Activated T-cell treated with anti-CD3 and anti-CD28 coated beads for 48 hours (primary cell): ENCODE measurements around the gene VIL1.

ENCODE experiments used
- DNase-seq: peaks from one replicate; pipeline ENCODE4 v3.0.0-alpha.2; 2020; ENCODE audit warnings: low read depth

Gene VIL1

DNA sequence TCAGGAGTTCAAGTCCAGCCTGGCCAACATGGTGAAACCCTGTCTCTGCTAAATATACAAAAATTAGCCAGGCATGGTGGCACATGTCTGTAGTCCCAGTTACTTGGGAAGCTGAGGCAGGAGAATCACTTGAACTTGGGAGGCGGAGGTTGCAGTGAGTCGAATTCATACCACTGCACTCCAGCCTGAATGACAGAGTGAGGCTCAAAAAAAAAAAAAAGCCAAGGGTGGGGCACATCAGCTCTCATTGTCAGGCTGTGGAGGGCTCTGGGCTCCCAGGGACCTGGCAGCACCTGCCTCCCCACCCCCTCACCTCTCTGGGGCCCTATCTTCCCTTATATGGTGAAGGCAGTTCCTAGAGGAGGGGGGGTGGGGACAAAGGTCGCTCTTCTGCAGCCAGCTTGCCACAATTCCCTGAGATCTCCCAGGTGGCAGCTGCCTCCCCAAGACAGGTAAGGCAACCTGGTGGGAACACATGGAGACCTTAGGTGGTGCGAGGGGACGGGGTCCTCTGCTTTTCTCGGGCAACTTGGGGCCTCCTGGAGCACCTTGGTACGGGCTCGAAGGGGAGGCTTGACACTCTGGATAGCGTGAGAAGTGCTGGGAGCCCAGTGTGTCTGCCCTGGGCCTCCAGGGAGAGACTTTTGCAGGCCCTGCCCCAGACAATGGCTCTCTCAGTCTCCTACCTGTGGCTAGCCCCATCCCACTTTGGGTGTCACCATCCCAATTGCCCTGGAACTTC is at the start of gene VIL1:
TSS of gene VIL1 (plus strand) at position 407 of the 742 bp plus-strand sequence. CDS start 4,656 bp downstream, outside the sequence.
- DNase-seq = no peak

GRCh38 chr2:218369330-218369729 is 49.6 kb upstream of the VIL1 start:
- DNase-seq = no peak

DNA sequence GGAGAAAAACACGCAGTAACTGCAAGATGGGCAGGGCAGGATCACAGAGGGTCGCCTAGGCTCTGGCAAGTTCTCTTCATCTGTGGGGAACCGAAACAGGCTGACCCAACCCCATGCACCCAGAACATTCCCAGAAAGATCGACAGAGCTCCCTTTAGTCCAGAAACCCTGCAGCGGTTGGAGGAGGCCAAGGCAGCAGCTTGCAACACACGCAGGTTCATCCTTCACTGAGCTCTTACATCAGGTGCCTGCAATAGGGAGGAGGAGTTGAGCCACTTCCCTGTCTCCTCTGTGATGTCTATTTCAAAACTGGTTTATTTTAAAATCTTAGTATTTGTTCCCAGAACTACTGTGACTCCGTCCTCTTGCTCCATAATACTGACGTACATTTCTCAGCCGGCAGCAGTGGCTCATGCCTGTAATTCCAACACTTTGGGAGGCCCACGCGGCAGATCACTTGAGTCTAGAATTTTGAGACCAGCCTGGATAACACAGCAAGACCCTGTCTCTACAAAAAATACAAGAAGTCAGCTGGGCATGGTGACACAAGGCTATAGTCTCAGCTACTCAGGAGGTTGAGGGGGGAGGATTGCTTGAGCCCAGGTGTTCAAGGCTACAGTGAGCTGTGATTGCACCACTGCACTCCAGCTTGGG is 48.4 kb upstream of the VIL1 start:
- no peak for DNase-seq

DNA sequence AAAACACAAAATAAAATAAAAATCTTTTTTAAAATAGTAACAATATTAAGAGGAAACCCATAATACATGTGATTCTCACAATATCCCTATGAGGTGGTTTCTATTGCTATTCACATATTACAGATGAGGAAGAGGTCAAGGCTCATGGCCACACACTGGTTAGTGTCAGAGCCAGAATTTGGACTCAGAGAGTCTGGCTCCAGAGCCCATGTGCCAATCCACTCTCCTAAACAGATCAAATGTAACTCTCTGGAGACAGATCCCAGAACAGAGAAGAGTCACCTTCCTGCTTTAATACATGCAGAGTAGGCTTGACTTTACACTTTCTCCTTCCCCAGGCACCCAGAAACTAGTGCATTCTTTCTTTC is 47.0 kb upstream of the VIL1 start:
- no peak for DNase-seq

GRCh38 chr2:218374795-218375194 is 44.1 kb upstream of the VIL1 start:
- no peak for DNase-seq

- no peak for DNase-seq
Observed at GRCh38 chr2:218375212-218375611, 43.7 kb upstream of the VIL1 start.

DNA sequence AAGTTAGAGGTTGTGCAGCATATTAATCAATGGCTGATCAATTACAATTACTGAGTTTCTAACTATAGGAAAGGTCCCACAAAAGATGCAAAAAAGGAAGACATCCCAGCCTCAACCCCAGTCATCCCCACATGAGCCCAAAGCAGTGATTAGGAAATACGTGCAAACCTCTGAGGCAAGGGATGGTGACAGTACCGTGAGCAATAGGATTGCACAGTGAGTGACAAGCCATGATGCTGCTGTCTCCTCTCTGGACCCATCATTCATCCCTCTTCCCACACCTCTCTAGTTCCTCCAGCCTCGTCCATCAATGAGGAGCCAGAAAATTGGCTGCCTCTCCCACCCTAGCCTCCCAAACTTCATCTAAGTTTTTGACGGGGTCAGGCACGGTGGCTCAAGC is 40.9 kb upstream of the VIL1 start:
- no peak for DNase-seq

GRCh38 chr2:218381916-218382366 is 37.0 kb upstream of the VIL1 start, which contains the start of gene SLC11A1:
TSS of gene SLC11A1 (plus strand) at chr2:218382273. CDS start at chr2:218382369, 96 bp downstream.
- DNase-seq = no peak

GRCh38 chr2:218382785-218383184 is 36.1 kb upstream of the VIL1 start:
- DNase-seq = no peak

DNA sequence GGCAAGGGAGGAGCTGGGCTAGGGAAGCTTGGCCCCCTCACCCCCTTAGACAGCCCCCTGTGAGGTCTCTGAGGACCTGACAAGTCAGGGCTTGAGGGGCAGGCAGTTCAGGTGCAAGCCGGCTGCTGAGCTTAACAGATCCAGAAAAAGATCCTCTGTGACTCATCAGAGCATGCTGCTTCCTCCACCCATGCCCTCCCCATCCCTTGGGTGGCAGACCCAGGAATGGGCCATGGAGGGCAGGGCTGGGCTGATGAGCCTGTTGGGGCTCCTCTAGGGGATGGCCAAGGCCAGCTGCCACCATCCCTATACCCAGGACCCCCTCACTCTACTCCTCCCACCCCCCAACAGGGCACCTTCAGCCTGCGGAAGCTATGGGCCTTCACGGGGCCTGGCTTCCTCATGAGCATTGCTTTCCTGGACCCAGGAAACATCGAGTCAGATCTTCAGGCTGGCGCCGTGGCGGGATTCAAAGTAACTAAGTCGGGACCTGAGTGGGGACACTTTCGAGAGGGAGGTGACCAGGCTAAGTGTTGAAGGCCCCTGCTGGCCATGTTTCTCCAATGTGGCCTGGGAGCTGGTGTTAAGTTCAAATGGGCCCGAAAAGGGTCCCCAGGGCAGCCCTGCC is 34.9 kb upstream of the VIL1 start:
- no peak for DNase-seq

- no peak for DNase-seq
Observed at GRCh38 chr2:218384975-218385374, 33.9 kb upstream of the VIL1 start.

DNA sequence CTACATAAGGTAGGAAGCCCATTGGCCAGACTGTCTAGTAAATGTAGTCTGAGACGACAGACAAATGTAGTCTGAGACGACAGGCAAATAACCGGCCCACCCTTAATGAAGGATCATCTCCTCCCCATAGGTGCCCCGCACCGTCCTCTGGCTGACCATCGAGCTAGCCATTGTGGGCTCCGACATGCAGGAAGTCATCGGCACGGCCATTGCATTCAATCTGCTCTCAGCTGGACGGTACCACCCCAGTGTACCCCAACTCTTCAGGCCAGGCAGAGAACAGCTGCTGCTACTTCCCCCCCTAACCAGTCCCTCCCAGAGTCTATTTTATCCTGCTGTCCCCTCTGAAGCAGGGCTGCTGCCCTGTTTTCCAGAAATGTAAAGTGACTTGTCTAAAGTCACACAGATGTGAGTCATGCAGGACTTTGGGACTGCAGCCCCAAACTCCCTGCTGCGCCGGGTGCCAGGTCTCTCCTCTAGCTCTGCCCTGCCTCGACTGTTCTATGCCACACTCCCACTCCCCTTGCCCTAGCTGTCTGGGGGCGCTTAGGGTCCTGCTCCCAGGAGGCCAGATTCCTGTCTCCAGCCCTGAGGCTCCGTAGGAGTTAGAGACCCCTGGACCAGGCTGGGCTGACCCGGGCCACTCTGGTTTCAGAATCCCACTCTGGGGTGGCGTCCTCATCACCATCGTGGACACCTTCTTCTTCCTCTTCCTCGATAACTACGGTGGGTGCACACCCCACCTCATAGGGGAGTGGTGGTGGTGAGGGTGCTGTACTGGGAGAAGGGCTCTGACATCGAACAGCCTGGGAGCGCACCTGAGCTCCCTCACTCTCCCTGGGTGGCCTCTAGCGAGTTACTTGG is 32.2 kb upstream of the VIL1 start:
- no peak for DNase-seq

GRCh38 chr2:218387369-218388194 is 31.3 kb upstream of the VIL1 start:
- no peak for DNase-seq

GRCh38 chr2:218389333-218390150 is 29.4 kb upstream of the VIL1 start:
- no peak for DNase-seq

- no peak for DNase-seq
Observed at GRCh38 chr2:218391202-218391601, 27.7 kb upstream of the VIL1 start.

DNA sequence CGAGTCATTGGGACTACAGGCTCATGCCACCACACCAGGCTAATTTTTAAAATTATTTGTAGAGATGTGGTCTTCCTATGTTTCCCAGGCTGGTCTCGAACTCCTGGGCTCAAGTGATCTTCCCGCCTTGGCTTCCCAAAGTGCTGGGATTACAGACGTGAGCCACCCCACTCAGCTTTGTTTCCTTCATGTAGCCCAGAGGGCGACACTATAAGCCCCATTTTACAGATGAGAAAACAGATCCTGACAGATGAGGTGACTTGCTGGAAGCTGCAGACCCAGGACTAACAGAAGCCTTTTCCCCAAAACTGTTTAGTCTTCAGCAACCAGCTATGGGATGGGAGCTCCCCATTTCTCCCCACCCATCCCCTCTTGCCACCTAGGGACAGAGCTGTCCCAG is 26.5 kb upstream of the VIL1 start:
- no peak for DNase-seq

GRCh38 chr2:218392891-218393462 is 25.9 kb upstream of the VIL1 start:
- DNase-seq = no peak

- no peak for DNase-seq
Observed at GRCh38 chr2:218393750-218394290, 25.1 kb upstream of the VIL1 start.

- no peak for DNase-seq
Observed at GRCh38 chr2:218394298-218395089, 24.4 kb upstream of the VIL1 start.
